HG02840 (cell line): ENCODE measurements around the gene CIAO2A.

Source experiments
- ATAC-seq: cut with Tn5 transposase; IDR thresholded peaks from one replicate; pipeline ENCODE4 v1.9.1; 2021; ENCODE audit warnings: mild to moderate bottlenecking, moderate library complexity, moderate number of reproducible peaks; ENCODE audit not compliant: unreplicated experiment, low FRiP score

Gene CIAO2A

DNA sequence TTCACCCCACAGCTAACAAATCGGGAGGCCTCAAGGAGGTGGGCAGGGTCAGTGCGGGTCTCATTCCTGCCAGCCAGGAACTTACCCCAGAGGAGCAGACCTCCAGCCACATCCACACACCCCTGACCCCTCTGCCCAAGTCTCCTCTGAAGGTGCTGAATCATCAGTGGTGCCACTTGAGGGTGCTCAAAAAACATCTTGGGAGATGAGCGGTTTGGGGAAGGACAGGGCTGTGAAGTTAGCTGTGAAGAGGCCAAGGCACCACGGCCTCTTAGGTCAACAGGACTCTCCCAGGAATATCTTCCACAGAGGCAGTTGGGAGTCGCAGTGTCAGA lies 48.6 kb downstream of the CIAO2A start:
- no peak for ATAC-seq

DNA sequence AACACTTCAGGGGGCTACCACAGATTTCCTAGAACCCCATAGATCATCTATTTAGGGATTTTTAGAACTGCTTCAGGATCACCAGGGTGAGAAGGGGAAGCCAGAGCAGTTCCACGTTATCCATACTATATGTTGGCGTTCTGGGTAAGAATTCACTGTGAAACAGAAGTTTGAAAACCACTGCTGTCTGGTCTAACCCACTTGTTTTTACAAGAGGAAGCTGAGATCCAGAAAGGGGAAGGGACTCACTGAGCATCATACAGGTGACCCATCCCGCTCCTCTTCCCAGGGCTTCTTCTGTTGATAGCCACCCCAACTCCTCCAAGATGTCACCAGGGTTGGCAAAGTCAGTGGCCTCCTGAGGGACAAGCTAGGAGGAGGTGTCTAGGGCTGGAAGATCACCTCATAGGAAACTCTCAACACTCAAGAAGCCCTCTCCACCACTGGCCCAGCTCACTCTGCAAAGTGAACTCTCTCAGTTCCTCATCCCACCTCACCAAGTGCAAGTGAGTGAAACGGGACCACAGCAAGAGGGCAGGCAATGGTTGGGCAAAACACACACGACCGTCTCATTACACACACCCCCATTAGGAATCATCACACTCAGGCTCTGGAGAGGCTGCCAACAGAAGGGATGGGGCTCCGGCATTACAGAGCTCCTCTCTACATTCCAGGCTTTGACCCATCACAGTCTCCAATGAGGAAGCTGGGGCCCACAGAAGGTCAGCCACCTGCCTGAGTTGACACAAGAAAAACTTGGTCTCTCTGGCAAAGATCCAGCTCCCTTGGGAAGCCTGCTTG lies 49.1 kb downstream of the CIAO2A start:
- no peak for ATAC-seq

GRCh38 chr15:64038878-64039610 lies 54.6 kb downstream of the CIAO2A start:
- no peak for ATAC-seq

DNA sequence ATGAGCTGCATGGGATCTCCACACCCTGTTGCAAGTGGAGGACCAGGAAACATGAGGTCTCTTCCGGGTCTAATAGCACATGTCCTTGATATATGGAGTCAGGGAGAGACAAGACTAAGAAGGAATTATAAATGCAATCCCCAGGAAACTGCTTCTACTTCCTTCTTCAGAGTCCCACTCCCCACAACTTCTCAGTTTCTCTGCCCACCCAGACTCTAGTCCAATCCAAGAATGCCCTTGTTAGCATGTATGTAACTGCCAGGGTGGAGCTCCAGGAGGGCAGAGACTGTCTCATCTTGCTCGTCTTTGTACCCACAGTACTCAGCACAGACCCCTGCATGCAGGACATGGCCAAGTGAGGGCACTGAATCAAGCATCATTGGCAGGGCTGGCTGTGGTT lies 55.7 kb downstream of the CIAO2A start:
- no peak for ATAC-seq

- ATAC-seq = no peak
These were observed 56.5 kb downstream of the CIAO2A start for GRCh38 chr15:64037116-64037515.

DNA sequence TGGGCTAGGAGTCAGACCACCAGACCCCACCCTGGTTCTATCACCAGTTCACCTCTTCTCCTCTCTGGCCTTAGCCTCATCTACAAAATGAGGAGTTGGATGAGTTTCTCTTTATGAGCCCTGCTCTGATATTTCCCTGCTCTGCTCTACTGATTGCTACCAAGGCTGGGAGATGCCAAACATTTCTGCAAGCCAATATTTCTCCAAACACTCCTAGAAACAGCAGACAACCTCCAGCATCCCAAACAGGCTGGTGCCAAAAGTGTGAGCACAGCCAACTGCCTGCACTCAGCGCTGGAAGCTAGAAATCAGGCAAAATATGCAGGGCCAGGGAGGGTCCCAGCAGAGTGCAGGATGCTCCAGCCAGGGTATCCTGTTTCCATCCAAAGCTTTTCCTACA lies 58.1 kb downstream of the CIAO2A start:
- ATAC-seq = no peak

DNA sequence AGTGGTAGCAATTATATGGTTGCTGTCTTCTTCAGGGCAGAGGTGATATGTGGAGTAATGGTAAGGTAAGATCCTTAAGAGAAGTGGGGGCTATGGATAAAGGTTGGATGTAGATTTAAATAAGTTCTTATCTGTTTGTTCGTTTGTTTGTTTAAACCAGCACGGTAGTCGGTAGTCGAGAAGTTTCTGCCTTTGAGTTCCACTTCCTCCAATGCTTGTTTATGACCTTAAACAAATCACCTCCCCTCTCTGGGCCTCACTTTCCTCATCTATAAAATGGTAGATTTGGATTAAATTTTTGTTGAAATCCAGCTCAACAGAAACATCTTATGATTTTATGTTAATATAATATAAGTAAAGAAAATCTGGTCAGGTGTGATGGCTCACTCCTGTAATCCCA lies 59.1 kb downstream of the CIAO2A start:
- ATAC-seq = no peak

GRCh38 chr15:64032329-64032728 lies 61.3 kb downstream of the CIAO2A start:
- ATAC-seq = no peak

- no peak for ATAC-seq
These were observed 63.5 kb downstream of the CIAO2A start for GRCh38 chr15:64030123-64030522.

DNA sequence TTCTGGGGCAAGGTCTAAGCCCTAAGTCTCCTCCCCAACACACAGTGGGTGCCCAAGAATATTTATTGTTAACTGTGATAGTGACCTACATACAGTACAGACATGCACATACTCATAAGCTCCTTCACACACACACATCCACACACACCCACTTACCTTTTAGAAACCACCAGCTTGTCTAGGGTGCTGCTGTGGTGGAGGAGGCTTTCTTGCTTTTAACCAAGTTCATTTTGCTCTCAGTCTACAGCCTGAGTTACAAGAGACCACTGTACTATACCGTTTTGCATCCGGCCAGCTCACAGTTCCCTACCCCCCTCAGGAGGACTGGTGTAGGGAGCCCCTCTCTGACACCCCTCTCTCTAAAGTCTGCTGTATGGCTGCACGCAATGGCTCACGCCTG lies 64.0 kb downstream of the CIAO2A start:
- no peak for ATAC-seq

DNA sequence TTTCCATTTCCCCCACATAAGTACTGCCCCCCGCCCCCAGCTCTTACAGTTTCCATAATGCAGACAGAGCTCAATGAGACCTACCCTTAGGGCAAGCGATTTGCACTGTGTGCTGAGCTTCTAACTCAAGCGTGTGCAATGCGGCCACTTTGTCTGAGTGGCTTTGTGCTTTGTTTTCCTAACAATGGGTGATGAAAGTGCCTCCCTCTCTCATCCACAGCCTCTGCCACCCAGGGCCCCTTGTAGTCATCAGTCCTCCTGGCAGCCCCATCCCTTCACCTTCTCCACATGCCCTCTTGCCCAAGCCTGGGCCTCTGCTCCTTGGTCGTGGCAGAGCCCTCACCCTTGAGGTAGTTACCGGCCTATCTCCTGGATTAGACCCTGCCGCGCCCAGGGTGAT lies 64.5 kb downstream of the CIAO2A start:
- ATAC-seq = no peak

GRCh38 chr15:64026591-64026990 lies 67.0 kb downstream of the CIAO2A start:
- no peak for ATAC-seq

- ATAC-seq = no peak
These were observed 69.2 kb downstream of the CIAO2A start for GRCh38 chr15:64024172-64025050.

DNA sequence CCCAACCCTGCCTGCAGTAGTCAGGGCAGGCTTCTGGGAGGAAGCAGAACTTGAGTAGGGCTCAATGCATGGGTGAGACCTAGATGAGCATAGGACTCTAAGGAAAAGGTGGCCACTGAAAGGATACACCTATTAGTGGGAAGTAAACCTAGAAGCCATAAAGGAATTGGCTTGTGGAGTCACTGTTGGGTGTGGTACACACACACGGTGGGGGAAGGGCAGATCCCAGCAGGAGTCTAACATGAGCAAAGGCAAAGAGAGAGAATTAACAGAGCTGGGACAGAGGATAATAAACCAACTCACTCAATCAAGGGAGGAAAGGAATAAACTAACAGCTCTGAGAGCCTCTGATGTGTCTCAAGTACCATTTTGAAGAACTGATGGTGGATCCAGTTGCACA lies 70.4 kb downstream of the CIAO2A start:
- no peak for ATAC-seq

GRCh38 chr15:64022571-64022970 lies 71.1 kb downstream of the CIAO2A start:
- ATAC-seq = no peak
